Measurements from ENCODE around the gene HNRNPA3. TPM values are rescaled to one million over a fixed set of nuclear protein-coding genes. Genes with fewer than 3 reads are reported as not detected.

Gene HNRNPA3
- total and polyA plus RNA-seq, 2 donors (not counting 3 experiments of a cell fraction or from before 2014, with no cell fraction given): 57.5 to 316 TPM

GRCh38 chr2:177188482-177189469, 23.8 kb upstream of the HNRNPA3 start:
- TF ChIP-seq POLR2A (IDR thresholded peaks at IDR 0.05; ENCODE audit: low read depth, low read length) (no peak), MYC (IDR thresholded peaks at IDR 0.05; ENCODE audit: low read depth, low read length) (no peak), FOS (IDR thresholded peaks at IDR 0.05; ENCODE audit: borderline replicate concordance, insufficient read depth, low read length) (no peak), POLR2AphosphoS5 (IDR thresholded peaks at IDR 0.05; ENCODE audit: insufficient read depth, low read depth, low read length) (no peak), JUN (IDR thresholded peaks at IDR 0.05; ENCODE audit: borderline replicate concordance, insufficient read depth, insufficient read length, low read depth) (no peak), GATA2 (IDR thresholded peaks at IDR 0.05; ENCODE audit: insufficient read depth, insufficient read length, low read depth, low read length) (no peak), EZH2 (IDR thresholded peaks at IDR 0.05; ENCODE audit: borderline replicate concordance, low read depth, low read length, severe bottlenecking) (no peak)
- TF ChIP-seq, protein P1, sequence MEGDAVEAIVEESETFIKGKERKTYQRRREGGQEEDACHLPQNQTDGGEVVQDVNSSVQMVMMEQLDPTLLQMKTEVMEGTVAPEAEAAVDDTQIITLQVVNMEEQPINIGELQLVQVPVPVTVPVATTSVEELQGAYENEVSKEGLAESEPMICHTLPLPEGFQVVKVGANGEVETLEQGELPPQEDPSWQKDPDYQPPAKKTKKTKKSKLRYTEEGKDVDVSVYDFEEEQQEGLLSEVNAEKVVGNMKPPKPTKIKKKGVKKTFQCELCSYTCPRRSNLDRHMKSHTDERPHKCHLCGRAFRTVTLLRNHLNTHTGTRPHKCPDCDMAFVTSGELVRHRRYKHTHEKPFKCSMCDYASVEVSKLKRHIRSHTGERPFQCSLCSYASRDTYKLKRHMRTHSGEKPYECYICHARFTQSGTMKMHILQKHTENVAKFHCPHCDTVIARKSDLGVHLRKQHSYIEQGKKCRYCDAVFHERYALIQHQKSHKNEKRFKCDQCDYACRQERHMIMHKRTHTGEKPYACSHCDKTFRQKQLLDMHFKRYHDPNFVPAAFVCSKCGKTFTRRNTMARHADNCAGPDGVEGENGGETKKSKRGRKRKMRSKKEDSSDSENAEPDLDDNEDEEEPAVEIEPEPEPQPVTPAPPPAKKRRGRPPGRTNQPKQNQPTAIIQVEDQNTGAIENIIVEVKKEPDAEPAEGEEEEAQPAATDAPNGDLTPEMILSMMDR (IDR thresholded peaks at IDR 0.05; ENCODE audit: extremely low read depth in 1 of 2, insufficient read depth in 1 of 2, low read depth in 1 of 2, low read length in 2 of 2): no peak
- TF ChIP-seq, protein P2, sequence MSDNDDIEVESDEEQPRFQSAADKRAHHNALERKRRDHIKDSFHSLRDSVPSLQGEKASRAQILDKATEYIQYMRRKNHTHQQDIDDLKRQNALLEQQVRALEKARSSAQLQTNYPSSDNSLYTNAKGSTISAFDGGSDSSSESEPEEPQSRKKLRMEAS (IDR thresholded peaks at IDR 0.05; ENCODE audit: insufficient read depth, insufficient read length): no peak
- CTCF ChIA-PET: interaction anchor here (0.7 to 1.0 kb wide), 2 partner anchors 14 to 24 kb away, joined by 3 read pairs; no protein-coding TSS in a partner anchor

More at GRCh38 chr2:177188482-177189469, 23.8 kb upstream of the HNRNPA3 start:
- no peaks in the 10 kb centered on the region for H3K36me3 ChIP-seq (ENCODE audit: control insufficient read depth in 2 of 2, extremely low read depth in 1 of 2, insufficient read depth in 2 of 2, low read length in 2 of 2)
- H3K9me1 ChIP-seq (replicated peaks; ENCODE audit: control insufficient read depth, extremely low read depth, insufficient read depth, low read length): no peaks in the 10 kb centered on the region
- H3K79me2 ChIP-seq (ENCODE audit: control insufficient read depth, insufficient read depth, low read length): no peaks in the 10 kb centered on the region
- intact Hi-C loops (cut with micrococcal nuclease): no loop called here
- POLR2A ChIA-PET: no interaction called here
- no TSS peak for BruUV-seq (replicated peaks)
- H3K27me3 ChIP-seq (ENCODE audit: control insufficient read depth in 2 of 2, insufficient read depth in 2 of 2, low read length in 2 of 2): no peaks in the 10 kb centered on the region
- no peak for DNase-seq (ENCODE audit: low read depth, low spot score)
- no peaks in the 10 kb centered on the region for H4K20me1 ChIP-seq (replicated peaks; ENCODE audit: control insufficient read depth, extremely low read depth, insufficient read depth, low read length)
- dilution Hi-C loops (cut with MboI; ENCODE audit: extremely low pct_ligation_motif_present, low sequenced_read_pairs): no loop called here
- no peak overlapping the region for H3K4me2 ChIP-seq (ENCODE audit: insufficient read depth, low read length)
- H3K4me1 ChIP-seq (ENCODE audit: control insufficient read depth, extremely low read depth, insufficient read depth, low read length): no peaks in the 10 kb centered on the region
- no peaks in the 10 kb centered on the region for H3K9me3 ChIP-seq (replicated peaks; ENCODE audit: control insufficient read depth, insufficient read depth, low read length)
- H3K27ac ChIP-seq (ENCODE audit: insufficient read depth, low read depth, low read length): no peak overlapping the region
- H3K4me3 ChIP-seq (replicated peaks in 1 of 3; ENCODE audit: insufficient read depth in 1 of 3, low read depth in 1 of 3, low read length in 3 of 3): no peak overlapping the region
- no peak for FAIRE-seq
- H3K9ac ChIP-seq (replicated peaks; ENCODE audit: extremely low read depth, insufficient read depth, low read length): no peak overlapping the region
- no peak overlapping the region for H2AFZ ChIP-seq (ENCODE audit: low read depth, low read length)

All from endothelial cell of umbilical vein (primary cell).